D341Med (cell line): Measurements from ENCODE around the gene SPAG16.

Experiments used
- DNase-seq: peaks from one replicate; pipeline ENCODE4 v3.0.0; 2012; ENCODE audit warnings: low spot score

Gene SPAG16

DNA sequence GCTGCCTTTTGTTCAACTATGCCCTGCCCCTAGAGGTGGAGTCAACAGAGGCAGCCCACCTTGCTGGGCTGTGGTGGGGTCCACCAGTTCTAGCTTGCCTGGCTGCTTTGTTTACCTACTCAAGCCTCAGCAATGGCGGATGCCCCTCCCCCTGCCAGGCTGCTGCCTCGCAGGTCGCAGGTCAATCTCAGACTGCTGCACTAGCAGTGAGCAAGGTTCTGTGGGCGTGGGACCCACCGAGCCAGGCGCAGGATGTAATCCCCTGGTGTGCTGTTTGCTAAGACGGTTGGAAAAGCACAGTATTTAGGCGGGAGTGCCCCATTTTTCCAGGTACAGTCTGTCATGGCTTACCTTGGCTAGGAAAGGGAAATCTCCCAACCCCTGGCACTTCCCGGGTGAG lies 993.6 kb downstream of the SPAG16 start:
- no peak for DNase-seq

GRCh38 chr2:214286011-214286410 lies 1001.7 kb downstream of the SPAG16 start:
- no peak for DNase-seq

- DNase-seq, result no peak
Measured at GRCh38 chr2:214293593-214293992, 1009.3 kb downstream of the SPAG16 start.

GRCh38 chr2:214294426-214294825 lies 1010.2 kb downstream of the SPAG16 start:
- DNase-seq, result no peak

DNA sequence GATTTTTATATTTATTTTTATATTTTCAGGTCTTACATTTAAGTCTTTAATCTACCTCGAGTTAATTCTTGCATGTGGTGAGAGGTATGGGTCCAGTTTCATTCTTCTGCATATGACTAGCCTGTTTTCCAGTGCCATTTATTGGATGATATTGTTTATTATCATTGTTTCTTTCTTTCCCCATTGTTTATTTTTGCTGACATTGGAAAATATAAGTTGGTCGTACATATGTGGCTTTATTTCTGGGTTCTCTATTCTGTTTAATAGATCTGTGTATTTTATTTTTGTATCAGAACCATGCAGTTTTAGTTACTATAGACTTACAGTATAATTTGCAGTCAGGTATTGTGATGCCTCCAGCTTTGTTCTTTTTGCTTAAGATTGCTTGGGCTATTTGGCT lies 1013.2 kb downstream of the SPAG16 start:
- DNase-seq, result no peak

DNA sequence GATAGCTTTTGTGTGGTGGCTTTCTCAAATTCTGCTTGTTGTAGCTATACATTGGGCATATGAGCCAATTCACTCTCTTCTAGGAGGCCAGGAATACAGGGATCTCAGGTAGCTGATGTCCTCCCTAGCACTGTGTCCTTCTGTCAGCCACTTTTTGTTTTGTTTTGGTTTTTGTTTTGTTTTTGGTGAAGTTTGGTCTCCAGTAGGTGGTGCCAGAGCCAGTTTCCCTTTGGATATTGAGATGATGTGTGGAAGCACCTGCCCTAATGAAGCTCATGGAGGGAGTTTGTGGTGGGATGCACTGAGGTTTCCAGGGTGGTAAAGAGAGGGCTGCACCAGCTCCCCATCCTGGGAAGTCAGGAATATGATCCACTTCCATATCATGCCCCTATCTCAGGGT lies 1026.1 kb downstream of the SPAG16 start:
- DNase-seq, result peak; percentile 29

GRCh38 chr2:214311031-214311533 lies 1026.8 kb downstream of the SPAG16 start:
- peak; percentile 24 for DNase-seq

GRCh38 chr2:214311931-214312749 lies 1027.9 kb downstream of the SPAG16 start:
- DNase-seq, result no peak

DNA sequence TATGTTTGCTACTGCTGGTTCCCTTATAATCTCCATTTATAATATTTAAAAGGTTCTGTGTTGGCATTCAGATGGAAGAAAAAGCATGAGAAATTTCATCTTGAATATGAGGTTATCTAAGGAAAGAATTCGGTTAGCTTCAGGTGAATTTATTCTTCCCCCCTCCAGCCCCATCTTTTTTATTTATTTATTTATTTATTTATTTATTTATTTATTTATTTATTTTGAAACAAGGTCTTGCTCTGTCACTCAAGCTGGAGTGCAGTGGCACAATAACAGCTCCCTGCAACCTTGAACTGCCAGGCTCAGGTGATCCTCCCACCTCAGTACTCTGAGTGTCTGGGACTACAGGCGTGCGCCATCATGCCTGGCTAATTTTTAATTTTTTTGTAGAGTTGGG lies 1031.1 kb downstream of the SPAG16 start:
- DNase-seq, result no peak

DNA sequence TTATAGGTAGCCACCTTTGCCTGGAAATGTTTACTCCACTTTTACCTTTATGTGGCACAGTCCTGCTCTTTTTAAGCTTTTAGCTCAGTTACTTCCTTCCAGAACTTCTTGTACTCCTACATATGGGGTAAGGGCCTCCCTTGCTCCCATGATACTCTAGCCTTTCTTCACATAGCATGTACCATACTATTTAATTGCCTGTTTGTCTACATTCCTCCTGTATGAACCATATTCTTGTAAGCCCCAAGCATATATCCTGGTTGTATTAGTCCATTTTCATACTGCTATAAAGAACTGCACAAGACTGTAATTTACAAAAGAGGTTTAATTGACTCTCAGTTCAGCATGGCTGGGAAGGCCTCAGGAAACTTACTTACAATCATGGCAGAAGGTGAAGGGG lies 1035.9 kb downstream of the SPAG16 start:
- DNase-seq, result no peak

DNA sequence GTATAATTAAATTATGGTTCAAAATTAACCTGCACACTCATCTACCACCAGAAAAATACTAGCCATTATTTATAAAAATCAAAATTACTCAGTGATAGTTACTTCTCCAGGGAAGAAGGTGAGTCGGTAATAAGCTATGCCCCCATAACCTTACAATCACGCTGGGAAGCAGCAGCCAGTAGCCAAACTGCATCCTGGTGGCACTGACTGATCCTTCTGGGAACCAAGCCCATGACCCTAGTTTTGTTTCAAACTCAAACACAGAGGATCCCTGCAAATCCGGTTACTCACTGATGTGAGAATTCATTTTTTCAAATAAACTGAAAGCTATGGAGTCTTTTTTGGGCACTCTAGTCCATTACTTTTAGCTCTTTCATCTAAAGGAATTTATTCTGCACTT lies 1038.4 kb downstream of the SPAG16 start:
- DNase-seq, result no peak

GRCh38 chr2:214325404-214325803 lies 1041.1 kb downstream of the SPAG16 start:
- no peak for DNase-seq

GRCh38 chr2:214328941-214329340 lies 1044.7 kb downstream of the SPAG16 start:
- DNase-seq, result no peak

- no peak for DNase-seq
Measured at GRCh38 chr2:214341646-214342045, 1057.4 kb downstream of the SPAG16 start.

- DNase-seq, result no peak
Measured at GRCh38 chr2:214358506-214358905, 1074.2 kb downstream of the SPAG16 start.

DNA sequence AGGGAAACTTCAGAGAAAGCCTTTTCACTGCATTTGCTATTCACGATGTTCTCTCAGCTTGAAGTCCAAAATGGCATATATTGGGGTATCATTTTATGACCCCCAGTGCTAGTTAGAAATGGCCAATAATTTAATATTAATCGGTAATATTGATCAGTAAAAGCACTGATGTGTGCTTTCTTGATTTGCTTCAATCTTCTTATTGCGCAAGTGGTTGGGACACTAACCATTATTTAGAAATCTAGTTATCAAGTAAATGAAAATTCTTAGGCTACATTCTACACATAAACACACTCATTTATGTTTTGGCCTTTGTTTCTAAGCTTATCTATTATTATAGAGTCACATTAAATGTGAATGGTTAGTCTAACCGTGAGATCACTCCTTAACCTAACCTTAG lies 1076.9 kb downstream of the SPAG16 start:
- no peak for DNase-seq

- DNase-seq, result no peak
Measured at GRCh38 chr2:214365549-214365948, 1081.3 kb downstream of the SPAG16 start.

- DNase-seq, result no peak
Measured at GRCh38 chr2:214367171-214367570, 1082.9 kb downstream of the SPAG16 start.

GRCh38 chr2:214376618-214377285 lies 1092.5 kb downstream of the SPAG16 start:
- no peak for DNase-seq

GRCh38 chr2:214377286-214377624 lies 1093.0 kb downstream of the SPAG16 start:
- no peak for DNase-seq

- peak; percentile 18 for DNase-seq
Measured at GRCh38 chr2:214378455-214379103, 1094.3 kb downstream of the SPAG16 start.

DNA sequence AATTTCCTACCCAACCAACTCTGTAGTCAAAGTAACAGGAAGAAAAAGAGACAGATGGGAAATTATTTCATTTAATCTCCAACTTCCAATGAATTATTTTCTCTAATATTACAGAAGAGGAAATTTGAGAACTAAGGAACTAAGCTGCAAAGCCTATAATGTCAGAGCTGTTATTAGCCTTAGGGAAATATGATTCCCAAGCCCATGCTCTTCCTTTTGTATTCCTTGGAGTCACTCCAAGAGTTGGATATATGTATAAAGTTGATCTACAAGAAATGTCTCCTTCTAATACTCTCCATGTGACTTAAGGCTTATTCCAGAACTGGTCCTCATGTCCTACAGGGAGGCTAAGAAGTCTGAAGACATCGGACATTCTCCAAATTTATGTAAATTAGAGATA lies 1095.0 kb downstream of the SPAG16 start:
- peak; percentile 10 for DNase-seq

DNA sequence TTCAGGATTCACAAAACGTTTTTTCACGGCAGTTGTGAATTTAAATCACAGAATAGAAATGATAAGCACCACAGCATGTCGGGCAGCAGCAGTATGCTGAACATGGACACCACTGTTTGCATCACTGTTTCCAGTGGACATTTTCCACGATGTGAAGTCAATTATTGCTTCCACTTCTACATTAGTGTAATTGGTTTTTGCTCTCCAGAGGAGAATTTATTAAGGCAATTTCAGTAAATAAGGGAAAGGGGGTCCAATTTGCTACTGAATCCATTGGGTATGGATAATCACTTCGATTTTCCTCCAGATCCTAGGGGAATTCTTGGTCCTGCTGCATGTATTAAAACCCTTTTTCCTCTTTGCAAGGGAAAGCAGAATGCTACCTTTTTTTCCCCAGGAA lies 1096.4 kb downstream of the SPAG16 start:
- DNase-seq, result no peak
